H1 (cell line): ENCODE results near the gene MATR3. TPM values are rescaled to one million over a fixed set of nuclear protein-coding genes. Genes with fewer than 3 reads are reported as not detected.

Source experiments
- CBX8 ChIP-seq: fragments of 300-800, 300-1000 bp; sonication (generic); IDR thresholded peaks from 2 replicates; pipeline ENCODE4 v1.7.1; 2016; ENCODE audit warnings: low read depth, low read length, borderline replicate concordance
- RBBP5 ChIP-seq: IDR thresholded peaks from 2 replicates; pipeline ENCODE4 v1.7.1; 2012; ENCODE audit warnings: low read depth, mild to moderate bottlenecking, inconsistent platforms, low read length, moderate library complexity, borderline replicate concordance
- RXRA ChIP-seq: IDR thresholded peaks from 2 replicates; pipeline ENCODE4 v1.6.1; 2011; ENCODE audit warnings: low read depth, mild to moderate bottlenecking, low read length, moderate library complexity; ENCODE audit not compliant: insufficient read depth
- SIN3A ChIP-seq, 2 experiments: IDR thresholded peaks in 1 of 2; conservative IDR thresholded peaks in 1 of 2; 2 replicates each; pipeline ENCODE4 v1.6.1; 2011 to 2012; ENCODE audit warnings: low read length in 2 of 2, improper control_type of control experiment in 1 of 2, low read depth in 1 of 2, mild to moderate bottlenecking in 1 of 2
- SUZ12 ChIP-seq: fragments of 200-600 bp; sonication (generic); IDR thresholded peaks from 2 replicates; pipeline ENCODE4 v1.6.1; 2012; ENCODE audit warnings: mild to moderate bottlenecking, inconsistent platforms, low read length, moderate library complexity, mixed read lengths
- TCF12 ChIP-seq: IDR thresholded peaks from 2 replicates; pipeline ENCODE4 v1.6.1; 2011; ENCODE audit warnings: low read depth, mild to moderate bottlenecking, low read length
- polyA plus RNA-seq, 7 experiments: library from polyadenylated mRNA; depleted of rRNA in 3 of 7; stranded (reverse) in 5 of 7; unstranded in 2 of 7; fragments of >200 nt in 5 of 7; fragments of 200-250 nt in 2 of 7; gene quantifications; 1 replicate in 5 of 7; 2 replicates in 1 of 7; 4 replicates in 1 of 7; pipeline versions ENCODE4 v1.2.1 to v1.2.3, GENCODE V29; 2011 to 2013; ENCODE audit warnings: missing spikeins in 2 of 7, mixed read lengths in 2 of 7
- total RNA-seq: library from RNA; stranded (reverse); fragmentation: NEBNext Ultra II Directional; extraction: Animal tissue kit (Norgen Biotek cat#: 25700); gene quantifications from 2 replicates; pipeline ENCODE4 v1.2.1, GENCODE V29; 2021

The MATR3 gene
- total and polyA plus RNA-seq, 2 of the 8 experiments (the other 6 are each of a cell fraction or from before 2014, with no cell fraction given), result 116 to 389 TPM

- TF ChIP-seq TCF12 (no peak), RBBP5 (no peak), RXRA (no peak), SUZ12 (no peak), CBX8 (no peak), SIN3A (conservative IDR thresholded peaks at IDR 0.05 in 1 of 2, IDR thresholded peaks at IDR 0.05 in 1 of 2; ENCODE audit: low read depth in 1 of 2, low read length in 2 of 2) (no peak)
Measured at GRCh38 chr5:139265001-139265400, 28.5 kb upstream of the MATR3 start (continued).
